Body of pancreas (tissue), 4 donors: ENCODE data around the gene PPME1.

Source experiments
- POLR2A ChIP-seq, 3 donors: fragments of 450-650 bp; IDR thresholded peaks; one replicate each; pipeline ENCODE4 v1.6.1; 2016; ENCODE audit warnings: antibody characterized with exemption in 3 of 3, mild to moderate bottlenecking in 2 of 3
- TF ChIP-seq, protein P1 (sequence below), 7 experiments: fragments of 450-650 bp in 4 of 7; fragments of 200-600 bp in 3 of 7; sonication (generic) in 3 of 7; IDR thresholded peaks; one replicate each; pipeline ENCODE4 v1.5.1; 2016 to 2019; ENCODE audit warnings: antibody characterized with exemption in 7 of 7

DNA sequence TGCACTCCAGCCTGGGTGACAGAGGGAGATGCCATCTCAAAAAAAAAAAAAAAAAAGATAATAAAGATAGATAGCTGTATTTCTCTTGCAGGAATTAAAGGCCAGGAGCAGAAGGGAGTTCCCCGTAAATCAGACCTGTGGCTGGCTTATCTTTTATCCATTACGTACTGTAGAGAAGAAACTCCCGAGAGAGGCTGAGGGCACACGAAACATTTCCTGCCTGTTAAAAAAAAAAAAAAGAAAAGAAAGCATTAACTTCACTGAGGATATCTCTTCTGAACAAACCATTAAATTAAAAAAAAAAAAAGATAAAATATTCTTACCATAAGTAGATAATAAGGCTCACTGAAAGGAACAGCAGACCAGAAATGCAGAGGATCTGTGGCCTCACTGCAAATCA, 117.8 kb downstream of the PPME1 start:
- TF ChIP-seq, protein P1, sequence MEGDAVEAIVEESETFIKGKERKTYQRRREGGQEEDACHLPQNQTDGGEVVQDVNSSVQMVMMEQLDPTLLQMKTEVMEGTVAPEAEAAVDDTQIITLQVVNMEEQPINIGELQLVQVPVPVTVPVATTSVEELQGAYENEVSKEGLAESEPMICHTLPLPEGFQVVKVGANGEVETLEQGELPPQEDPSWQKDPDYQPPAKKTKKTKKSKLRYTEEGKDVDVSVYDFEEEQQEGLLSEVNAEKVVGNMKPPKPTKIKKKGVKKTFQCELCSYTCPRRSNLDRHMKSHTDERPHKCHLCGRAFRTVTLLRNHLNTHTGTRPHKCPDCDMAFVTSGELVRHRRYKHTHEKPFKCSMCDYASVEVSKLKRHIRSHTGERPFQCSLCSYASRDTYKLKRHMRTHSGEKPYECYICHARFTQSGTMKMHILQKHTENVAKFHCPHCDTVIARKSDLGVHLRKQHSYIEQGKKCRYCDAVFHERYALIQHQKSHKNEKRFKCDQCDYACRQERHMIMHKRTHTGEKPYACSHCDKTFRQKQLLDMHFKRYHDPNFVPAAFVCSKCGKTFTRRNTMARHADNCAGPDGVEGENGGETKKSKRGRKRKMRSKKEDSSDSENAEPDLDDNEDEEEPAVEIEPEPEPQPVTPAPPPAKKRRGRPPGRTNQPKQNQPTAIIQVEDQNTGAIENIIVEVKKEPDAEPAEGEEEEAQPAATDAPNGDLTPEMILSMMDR (IDR thresholded peaks at IDR 0.05): no peak
- TF ChIP-seq POLR2A (IDR thresholded peaks at IDR 0.05): no peak
